Measurements from ENCODE around the gene AKAP1.

Gene AKAP1, protein sequence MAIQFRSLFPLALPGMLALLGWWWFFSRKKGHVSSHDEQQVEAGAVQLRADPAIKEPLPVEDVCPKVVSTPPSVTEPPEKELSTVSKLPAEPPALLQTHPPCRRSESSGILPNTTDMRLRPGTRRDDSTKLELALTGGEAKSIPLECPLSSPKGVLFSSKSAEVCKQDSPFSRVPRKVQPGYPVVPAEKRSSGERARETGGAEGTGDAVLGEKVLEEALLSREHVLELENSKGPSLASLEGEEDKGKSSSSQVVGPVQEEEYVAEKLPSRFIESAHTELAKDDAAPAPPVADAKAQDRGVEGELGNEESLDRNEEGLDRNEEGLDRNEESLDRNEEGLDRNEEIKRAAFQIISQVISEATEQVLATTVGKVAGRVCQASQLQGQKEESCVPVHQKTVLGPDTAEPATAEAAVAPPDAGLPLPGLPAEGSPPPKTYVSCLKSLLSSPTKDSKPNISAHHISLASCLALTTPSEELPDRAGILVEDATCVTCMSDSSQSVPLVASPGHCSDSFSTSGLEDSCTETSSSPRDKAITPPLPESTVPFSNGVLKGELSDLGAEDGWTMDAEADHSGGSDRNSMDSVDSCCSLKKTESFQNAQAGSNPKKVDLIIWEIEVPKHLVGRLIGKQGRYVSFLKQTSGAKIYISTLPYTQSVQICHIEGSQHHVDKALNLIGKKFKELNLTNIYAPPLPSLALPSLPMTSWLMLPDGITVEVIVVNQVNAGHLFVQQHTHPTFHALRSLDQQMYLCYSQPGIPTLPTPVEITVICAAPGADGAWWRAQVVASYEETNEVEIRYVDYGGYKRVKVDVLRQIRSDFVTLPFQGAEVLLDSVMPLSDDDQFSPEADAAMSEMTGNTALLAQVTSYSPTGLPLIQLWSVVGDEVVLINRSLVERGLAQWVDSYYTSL

DNA sequence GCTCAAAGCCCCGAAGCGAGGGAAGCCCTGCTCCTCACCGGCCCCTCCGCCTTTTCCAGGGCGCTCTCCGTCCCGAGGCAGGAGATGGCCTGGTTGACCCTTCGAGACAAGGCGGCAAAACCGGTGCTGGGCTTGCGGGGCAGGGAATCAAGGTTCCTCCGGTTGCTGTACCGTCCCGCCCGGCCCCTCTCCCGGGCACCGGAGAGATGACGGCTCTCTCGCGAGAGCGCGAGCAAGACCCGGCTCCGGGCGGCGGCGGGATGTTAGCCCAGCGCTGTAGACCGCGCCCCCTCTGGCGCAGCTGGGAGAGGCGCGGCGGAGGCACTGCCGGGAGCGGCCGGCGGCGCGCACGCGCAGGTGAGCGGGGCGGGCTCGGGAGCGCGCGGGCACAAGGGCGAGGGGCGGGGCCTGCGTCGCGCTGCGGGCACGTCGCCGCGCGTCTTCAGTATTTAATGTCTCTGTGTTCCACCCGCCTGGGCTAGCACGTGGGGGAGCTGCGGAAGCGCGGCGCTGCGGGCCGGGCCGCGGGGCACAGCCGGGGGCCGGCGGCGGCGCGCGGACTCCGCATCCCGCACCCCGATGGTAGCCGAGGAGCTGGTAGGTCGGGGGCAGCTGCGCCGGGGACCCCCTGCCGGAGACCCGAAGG lies at the start of gene AKAP1:
TSS of gene AKAP1 (plus strand) at position 445 of the 646 bp plus-strand sequence. CDS start 20,219 bp downstream, outside the sequence.
- DNase-seq (ENCODE audit: low read depth in 2 of 2): peak; percentile 87 to 93

DNA sequence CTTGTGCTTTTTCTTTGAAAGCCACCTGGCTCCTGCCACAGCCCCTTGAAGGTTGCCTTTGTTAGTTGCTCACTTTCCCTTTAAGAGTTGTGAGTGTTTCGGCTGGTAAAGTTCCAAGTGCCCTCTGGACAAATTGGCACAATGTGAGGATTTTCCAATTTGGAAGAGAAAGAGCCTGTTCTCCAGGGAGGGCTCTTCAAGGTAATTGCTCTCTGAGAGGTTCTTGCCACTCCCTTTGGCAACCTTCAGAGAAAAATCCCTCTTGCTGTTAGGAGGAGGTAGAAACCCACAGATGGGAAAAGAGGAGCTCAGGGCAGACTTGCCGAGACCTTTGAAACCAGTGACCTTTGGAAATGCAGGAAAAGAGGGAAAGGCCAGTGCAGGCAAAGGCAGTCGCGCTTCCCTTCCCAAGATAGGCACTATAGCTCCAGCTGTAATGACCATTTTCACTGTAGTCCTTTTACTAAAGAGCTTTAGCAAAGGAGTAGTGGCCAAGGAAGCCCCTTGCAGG lies 49.0 kb upstream of the AKAP1 start:
- DNase-seq (ENCODE audit: low read depth in 2 of 2): no peak

DNA sequence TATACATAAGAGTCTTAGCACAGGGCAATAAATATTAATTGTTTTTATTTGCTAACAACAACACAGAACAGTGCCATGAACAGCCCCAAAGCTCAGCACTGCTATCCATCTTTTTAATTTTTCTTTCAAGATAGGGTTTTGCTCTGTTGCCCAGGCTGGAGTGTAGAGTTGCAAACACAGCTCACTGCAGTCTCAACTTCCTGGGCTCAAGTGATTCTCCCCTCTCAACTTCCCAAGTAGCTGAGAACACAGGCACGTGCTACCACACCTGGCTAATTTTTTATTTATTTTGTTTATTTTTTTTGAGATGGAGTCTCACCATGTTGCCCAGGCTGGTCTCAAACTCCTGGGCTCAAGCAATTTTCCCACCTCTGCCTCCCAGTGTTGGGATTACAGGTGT lies 47.6 kb upstream of the AKAP1 start:
- no peak for DNase-seq (ENCODE audit: low read depth in 2 of 2)

DNA sequence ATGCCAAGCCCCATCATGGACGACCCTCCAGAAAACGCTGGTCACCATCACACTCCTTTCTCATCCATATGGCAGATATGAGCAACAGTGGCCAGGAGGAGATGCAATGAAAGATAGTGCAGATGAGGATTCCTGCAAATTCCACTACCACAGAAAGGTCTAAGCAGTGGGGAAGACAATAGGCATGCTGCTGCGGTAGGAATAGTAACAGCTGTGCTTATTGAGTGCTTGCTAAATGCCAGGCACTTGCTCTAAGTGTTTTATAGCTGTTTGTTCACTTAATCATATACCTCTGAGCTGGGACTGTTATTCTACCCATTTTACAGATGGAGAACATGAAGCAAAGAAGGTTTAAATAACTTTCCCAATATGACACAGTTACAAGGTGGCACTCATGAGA lies 46.6 kb upstream of the AKAP1 start:
- no peak for DNase-seq (ENCODE audit: low read depth in 2 of 2)

DNA sequence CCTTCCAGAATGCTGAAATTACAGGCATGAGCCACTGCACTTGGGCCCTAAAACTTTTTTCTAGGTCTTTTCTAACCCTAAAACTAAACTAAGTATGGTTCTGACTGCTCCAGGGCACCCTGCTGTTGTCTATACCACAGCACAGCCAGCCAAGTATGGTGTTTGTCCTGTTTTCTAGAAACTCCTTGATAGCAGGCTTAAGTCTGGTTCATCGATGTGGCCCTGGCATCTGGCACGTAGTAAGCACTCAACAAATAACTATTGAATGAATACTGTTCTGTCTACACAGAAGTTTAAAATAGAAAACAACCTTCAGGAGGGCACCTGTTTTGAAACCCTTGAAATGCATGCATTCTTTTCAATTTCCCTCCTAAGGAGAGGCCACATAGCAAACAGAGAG lies 44.5 kb upstream of the AKAP1 start:
- DNase-seq (ENCODE audit: low read depth in 2 of 2): no peak

DNA sequence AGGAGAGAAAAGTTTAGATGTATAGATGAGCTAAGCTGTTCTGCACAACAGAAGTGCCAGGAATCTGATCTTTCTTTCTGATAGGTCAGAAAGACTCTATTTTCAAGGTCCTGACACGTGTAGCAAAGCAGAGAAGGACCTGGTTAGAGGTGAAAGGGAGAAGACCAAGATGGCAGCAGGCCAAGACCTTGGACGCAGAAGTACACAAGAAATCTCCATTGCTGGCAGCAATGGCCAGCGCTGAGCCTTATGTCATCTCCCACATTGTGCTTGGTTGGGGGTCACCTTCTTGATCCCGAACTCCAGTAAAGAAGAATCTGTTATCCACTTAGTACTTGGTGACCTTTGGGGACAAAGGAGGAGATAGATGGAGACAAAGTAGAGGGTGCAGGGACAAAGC lies 41.8 kb upstream of the AKAP1 start:
- DNase-seq (ENCODE audit: low read depth in 2 of 2): no peak

DNA sequence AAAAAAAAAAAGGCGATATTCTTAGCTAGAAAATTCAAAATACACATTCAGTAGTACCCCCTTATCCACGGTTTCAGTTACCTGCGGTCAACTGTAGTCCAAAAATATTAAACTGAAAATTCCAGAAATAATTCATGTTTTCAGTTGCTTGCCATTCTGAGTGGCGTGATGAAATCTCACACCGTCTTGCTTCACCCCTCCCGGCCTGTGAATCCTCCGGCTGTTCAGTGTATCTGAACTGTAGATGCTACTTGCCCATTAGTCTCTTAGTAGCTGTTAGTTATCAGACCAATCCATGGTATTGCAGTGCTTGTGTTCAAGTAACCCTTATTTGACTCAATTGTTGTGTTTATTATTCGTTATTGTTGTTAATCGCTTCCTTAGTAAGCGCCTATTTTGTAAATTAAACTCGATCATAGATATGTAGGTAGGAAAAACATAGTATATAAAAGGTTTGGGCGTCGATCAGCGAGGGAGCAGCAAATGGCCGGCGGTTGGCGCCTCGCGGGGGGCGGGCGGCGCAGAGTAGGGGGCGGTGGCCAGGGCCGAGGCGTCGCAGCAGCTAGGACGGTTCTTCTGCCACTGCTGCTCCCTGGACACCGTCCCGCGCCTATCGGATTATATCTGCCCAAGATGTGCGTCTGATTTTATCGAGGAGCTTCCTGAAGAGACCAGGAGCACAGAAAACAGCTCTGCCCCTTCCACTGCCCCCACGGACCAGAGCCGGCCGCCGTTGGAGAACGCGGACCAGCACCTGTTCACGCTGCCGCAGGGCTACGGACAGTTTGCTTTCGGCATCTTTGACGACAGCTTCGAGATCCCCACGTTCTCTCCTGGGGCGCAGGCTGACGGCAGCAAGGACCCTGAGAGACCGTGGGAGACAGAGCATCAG lies 39.8 kb upstream of the AKAP1 start:
- DNase-seq (ENCODE audit: low read depth in 2 of 2): no peak

DNA sequence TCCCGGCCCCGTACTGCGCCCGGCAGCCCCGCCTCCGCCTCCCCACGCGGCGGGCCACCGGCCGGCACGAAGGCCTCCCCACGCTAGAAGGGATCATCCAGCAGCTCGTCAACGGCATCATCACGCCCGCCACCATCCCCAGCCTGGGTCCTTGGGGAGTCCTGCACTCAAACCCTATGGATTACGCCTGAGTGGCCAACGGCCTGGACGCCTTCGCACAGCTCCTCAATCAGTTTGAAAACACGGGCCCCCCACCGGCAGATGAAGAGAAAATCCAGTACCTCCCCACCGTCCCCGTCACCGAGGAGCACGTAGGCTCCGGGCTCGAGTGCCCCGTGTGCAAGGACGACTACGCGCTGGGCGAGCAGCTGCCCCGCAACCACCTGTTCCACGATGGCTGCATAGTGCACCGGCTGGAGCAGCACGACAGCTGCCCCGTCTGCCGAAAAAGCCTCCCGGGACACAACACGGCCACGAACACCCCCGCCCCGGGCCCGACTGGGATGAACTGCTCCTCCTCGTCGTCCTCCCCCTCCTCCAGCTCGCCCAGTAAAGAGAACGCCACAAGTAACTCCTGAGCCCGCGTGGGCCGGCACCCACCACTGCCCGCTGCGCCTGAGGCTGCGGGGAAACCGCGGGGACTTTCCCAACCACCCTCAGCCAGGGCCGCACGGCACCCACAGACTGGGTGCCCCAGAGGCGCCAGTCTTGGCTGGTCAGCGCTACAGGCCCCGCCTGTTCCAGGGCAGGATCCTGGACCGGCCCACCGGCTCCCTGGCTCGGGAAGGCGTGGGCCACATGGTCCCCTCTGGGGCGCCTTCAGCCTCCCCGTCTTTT lies 39.0 kb upstream of the AKAP1 start:
- DNase-seq (ENCODE audit: low read depth in 2 of 2): peak; percentile 9 to 32

DNA sequence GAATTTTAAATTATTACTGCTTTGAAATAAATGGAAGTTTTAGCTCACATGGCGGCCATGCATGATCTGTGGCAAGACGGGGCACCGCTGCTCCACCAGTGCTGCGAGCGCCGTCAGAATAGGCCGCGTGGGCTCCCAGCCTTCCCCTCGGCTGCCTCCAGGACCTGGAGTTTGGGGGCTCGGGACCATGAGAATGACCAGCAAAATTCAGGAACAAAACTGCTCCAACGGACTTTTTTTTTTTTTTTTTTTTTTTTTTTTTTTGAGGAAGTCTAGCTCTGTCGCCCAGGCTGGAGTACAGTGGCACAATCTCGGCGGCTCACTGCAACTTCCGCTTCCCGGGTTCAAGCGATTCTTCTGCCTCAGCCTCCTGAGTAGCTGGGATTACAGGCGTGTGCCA lies 38.3 kb upstream of the AKAP1 start:
- no peak for DNase-seq (ENCODE audit: low read depth in 2 of 2)

DNA sequence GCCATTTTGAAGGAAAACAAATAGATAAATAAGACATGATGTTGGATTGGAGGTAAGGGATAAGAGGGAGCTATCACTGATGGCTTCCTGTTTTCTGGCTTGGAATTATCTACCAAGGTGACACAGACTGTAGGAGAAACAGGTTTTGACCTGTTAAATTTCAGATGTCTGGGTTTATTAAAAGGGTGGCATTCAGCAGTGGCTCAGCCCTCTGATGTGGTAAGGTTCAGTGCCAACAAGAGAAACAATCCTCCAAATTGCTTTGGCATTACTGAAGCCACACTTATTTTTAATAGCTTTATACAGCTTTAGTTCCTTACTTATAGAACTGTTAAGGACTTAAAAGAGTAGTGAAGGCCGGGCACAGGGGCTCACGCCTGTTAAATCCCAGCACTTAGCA lies 37.0 kb upstream of the AKAP1 start:
- no peak for DNase-seq (ENCODE audit: low read depth in 2 of 2)

DNA sequence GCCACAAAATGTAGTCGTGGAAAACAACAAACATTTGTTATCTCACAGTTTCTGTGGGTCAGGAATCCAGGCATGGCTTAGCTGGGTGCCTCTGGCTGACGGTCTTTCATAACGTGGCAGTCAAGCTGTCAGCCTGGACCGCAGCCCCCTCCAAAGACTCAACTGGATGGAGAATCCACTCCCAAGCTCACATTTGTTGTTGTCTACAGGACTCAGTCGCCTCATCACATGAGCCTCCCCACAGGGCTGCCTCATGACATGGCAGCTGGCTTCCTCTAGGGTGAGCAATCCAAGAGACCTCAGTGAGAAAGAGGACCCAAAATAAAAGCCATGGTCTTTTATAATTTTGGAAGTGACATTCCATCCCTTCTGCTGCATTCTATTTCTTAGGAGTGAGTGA lies 34.7 kb upstream of the AKAP1 start:
- no peak for DNase-seq (ENCODE audit: low read depth in 2 of 2)

DNA sequence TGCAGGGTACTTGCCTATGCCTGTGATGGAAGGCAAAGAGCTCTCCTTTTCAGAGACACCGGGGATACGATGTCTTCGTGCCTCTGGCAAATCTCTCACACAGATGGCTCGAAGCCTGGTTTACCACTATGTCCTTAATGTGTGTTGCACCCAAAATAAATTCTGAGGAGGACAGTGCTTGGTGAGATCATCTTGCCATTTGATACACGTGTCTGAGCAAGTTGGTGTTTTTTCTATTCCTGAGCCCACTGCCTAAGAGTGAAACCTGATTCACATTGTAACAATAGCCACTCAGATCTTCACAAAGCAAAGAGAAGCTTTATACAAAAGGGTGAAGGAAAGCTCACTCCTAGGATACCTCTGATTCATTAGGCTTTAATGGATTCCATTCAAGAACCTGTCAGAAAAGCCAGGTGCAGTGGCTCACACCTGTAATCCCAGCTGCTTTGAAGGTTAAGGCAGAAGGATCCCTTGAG lies 33.1 kb upstream of the AKAP1 start:
- DNase-seq (ENCODE audit: low read depth in 2 of 2): no peak

DNA sequence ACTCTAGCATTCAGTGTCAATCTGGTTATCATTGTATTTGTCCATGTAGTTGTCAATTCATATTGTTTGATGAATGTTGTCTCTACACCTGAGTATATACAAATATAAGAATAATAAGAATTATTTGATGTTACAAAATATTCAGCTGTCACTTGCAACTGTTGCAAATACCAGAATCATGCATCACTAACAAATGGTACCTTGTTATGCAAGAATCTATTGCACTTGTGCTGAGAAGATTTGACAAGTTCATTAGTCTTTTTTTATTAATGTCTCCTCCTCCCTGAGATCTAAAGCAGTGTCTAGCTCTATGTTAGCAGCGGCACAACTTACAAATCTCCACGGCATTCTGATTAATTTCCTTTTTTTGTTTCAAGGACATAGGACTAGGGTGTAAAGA lies 22.2 kb upstream of the AKAP1 start:
- no peak for DNase-seq (ENCODE audit: low read depth in 2 of 2)

DNA sequence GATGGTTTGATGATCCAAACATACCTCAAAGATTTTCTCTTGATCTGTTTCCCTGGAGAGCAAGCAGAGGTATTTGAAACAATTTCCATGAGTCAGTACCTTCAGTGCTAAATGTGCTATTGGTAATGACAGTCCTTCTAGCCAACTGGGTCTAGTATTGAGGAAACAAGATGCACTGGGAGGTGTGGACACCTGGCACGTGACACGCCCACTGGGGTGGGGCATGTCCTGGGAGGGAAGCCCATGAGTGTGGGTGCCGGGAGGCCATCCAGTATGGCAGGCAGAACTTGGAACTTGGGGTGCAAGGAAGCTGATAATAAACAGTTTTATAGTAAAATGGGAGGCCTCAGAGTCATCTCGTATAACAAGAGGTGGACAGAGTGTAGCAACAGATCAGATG lies 17.9 kb upstream of the AKAP1 start:
- no peak for DNase-seq (ENCODE audit: low read depth in 2 of 2)

DNA sequence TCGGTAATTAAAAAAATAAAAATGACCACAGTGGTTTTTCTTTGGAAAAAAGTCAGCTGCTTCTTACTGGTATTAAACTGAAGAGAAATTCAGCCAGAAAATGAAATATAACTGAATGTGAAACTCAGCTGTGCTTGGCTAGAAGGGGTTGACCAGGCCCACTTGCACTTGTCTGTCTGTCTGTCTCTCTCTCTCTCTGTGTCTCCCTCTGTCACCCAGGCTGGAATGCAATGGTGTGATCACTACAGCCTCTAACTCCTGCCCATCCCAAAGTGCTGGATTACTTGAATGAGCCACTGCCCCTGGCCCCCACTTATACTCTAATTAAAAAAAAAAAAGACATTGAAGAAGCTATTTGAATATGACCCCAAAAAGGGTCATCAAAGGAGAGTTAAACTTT lies 17.3 kb upstream of the AKAP1 start:
- no peak for DNase-seq (ENCODE audit: low read depth in 2 of 2)

DNA sequence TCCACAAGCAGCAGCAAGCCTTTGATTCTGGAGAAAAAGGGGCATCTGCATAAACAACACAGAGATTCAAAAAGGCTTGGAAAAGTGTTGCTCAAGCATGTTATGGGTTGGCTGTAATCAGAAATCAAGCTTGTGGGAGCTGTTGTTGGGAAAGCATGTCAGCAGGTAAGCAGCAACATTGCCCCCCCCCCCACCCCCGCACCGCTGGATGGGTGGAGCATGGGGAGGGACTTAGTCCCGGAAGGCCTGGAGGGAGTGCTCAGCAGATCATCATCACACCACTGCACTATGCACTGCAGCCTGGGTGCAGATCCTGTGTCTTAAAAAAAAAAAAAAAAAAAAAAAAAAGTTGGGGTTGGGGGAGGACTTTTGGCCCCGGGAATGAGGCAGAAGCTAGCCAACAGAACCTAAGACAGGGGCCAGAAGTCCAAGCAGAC lies 16.8 kb upstream of the AKAP1 start:
- no peak for DNase-seq (ENCODE audit: low read depth in 2 of 2)

DNA sequence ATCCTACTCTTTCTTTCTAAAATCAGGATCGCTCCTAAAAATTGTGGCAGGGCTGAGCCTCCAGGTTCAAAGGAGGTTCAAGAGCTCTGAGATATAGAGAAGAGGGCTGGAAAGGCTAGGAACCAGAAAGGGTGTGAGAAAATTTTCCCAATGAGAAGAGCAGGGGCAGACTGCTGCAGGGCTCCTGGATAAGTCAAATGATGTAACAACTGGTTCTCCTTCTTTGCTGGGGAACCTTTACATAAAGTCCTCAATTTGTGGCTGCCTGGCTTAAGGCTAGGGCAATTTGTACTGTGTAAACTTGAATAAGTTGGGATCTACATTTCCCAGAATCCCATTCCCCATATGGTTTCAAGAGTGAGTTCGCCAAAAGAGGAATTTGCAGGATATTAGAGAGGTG lies 16.3 kb upstream of the AKAP1 start:
- DNase-seq (ENCODE audit: low read depth in 2 of 2): no peak

DNA sequence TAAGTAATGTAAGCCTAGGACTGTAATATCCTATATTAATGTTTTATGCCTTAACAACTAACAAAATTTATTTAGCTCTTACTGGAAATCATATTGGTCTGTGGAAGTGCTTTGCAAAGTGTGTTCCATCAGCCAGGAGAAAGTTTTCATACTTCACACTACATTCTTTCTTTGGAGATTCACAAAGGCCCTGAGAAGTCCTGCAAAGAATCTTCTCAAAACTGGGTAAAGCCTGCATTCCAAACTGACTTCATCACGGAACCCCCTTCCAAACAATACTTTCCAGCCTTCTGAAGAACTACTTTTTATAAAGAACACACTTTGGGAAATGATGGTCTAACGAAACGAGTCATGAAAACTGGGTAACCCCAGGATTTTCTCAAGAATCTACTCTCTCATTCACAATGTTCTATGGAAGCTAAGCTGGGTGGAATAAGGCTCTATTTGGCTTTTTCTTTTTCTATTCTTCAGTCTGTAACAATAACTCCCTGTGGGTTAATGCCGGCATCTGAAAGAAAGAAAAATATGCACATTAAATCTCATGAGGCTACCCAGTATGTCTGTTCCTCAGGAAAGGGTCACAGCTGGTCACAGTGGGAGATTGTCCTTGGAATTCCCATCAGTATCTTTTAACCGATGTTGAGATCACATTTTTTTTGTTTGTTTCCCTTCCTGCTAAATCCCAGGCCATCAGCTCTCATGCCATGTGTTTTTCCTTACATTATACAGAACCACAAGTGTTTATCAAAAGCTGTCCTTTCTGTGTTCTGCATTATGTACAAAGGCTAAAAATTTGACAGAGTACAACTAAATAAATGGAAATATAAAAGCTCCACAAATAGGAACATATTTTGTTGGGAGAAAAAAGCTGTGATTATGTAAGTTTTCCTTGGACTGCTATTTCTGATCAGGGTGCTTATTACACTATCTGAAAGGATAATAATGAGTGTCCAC lies 12.8 kb upstream of the AKAP1 start:
- no peak for DNase-seq (ENCODE audit: low read depth in 2 of 2)

DNA sequence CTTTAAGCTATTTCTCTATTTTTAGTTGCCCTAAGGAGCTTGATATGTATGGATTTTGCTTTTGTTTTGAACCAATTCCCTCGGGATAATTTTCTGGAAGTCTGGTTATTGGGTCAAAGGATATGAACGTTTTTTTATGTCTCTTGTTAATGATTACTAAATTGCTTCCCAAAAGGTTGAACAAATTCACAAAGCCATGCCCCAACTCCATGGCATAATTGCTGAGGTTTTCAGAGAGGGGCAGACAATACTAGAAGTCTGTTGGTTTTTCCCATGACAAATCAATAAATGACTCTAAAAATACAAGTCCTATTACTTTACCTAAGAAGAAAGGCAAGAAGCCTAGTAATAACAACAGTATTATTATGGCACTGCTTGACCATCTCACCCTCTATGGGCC lies 11.4 kb upstream of the AKAP1 start:
- DNase-seq (ENCODE audit: low read depth in 2 of 2): no peak
